GM12801 (cell line): ENCODE data around the gene EEF1E1.

ENCODE experiments used
- CTCF ChIP-seq: IDR thresholded peaks from one replicate; pipeline ENCODE4 v1.5.1; 2011; ENCODE audit warnings: control low read depth; ENCODE audit not compliant: insufficient read length; ENCODE audit errors: extremely low read depth

The EEF1E1 gene

GRCh38 chr6:8069631-8070284, 32.6 kb downstream of the EEF1E1 start:
- no peak for TF ChIP-seq CTCF

- no peak for TF ChIP-seq CTCF
These were observed 33.2 kb downstream of the EEF1E1 start for GRCh38 chr6:8069151-8069550.

- TF ChIP-seq CTCF = no peak
These were observed 36.2 kb downstream of the EEF1E1 start for GRCh38 chr6:8066108-8066507.

GRCh38 chr6:8065519-8065911, 36.8 kb downstream of the EEF1E1 start:
- no peak for TF ChIP-seq CTCF

GRCh38 chr6:8064638-8065518, 37.5 kb downstream of the EEF1E1 start:
- TF ChIP-seq CTCF = no peak

- TF ChIP-seq CTCF = no peak
These were observed 38.3 kb downstream of the EEF1E1 start, which contains the start of gene BLOC1S5 for GRCh38 chr6:8063761-8064637. Gene BLOC1S5, minus strand, starts transcription at chr6:8064389. Its CDS starts 13 bp downstream, at chr6:8064376.

GRCh38 chr6:8061736-8062135, 40.6 kb downstream of the EEF1E1 start:
- no peak for TF ChIP-seq CTCF
